Transverse colon (tissue), 4 donors: ENCODE results near the gene PTGDR2.

Experiments used
- CTCF ChIP-seq, 5 experiments: fragments of 200-600 bp in 3 of 5; fragments of 450-650 bp in 2 of 5; sonication (generic) in 3 of 5; IDR thresholded peaks; 1 replicate in 2 of 5; 2 replicates in 3 of 5; pipeline ENCODE4 v1.5.1; 2016 to 2017; ENCODE audit warnings: antibody characterized with exemption in 5 of 5, inconsistent platforms in 3 of 5, mild to moderate bottlenecking in 2 of 5, moderate library complexity in 1 of 5
- POLR2A ChIP-seq: fragments of 450-650 bp; IDR thresholded peaks from one replicate; pipeline ENCODE4 v1.6.1; 2016; ENCODE audit warnings: antibody characterized with exemption, mild to moderate bottlenecking, moderate library complexity
- POLR2AphosphoS5 ChIP-seq, 3 donors: sonication (generic); formaldehyde crosslinking; IDR thresholded peaks; one replicate each; pipeline ENCODE4 v1.6.1; 2016; ENCODE audit warnings: antibody characterized with exemption in 3 of 3

- TF ChIP-seq CTCF (IDR thresholded peaks at IDR 0.05) (no peak), POLR2AphosphoS5 (IDR thresholded peaks at IDR 0.05) (no peak), POLR2A (no peak)
These were observed 17.6 kb downstream of the PTGDR2 start for GRCh38 chr11:60838132-60838531.
